Esophagus muscularis mucosa (tissue), 4 donors: Measurements from ENCODE around the gene PHF2. TPM values are rescaled to one million over a fixed set of nuclear protein-coding genes. Genes with fewer than 3 reads are reported as not detected.

ENCODE experiments used
- DNase-seq: peaks from one replicate; pipeline ENCODE4 v3.0.0-alpha.2; 2017; ENCODE audit errors: extremely low spot score
- H3K27ac ChIP-seq, 4 donors: fragments of 200-600 bp; sonication (generic); replicated peaks in 1 of 4; 1 replicate in 3 of 4; 2 replicates in 1 of 4; pipeline ENCODE4 v1.5.1; 2016 to 2019; ENCODE audit warnings: mild to moderate bottlenecking in 1 of 4
- H3K27me3 ChIP-seq, 4 donors: fragments of 200-600 bp; sonication (generic); one replicate each; pipeline versions ENCODE4 v1.5.1 to v1.6.0; 2016 to 2019
- H3K36me3 ChIP-seq, 4 donors: fragments of 200-600 bp; sonication (generic); one replicate each; pipeline ENCODE4 v1.5.1; 2016 to 2019
- H3K4me1 ChIP-seq, 4 donors: fragments of 200-600 bp; sonication (generic); one replicate each; pipeline ENCODE4 v1.5.1; 2016 to 2019
- H3K4me3 ChIP-seq, 4 donors: fragments of 200-600 bp; sonication (generic); 1 replicate in 2 of 4; 2 replicates in 2 of 4; pipeline ENCODE4 v1.5.1; 2016 to 2019; ENCODE audit warnings: mild to moderate bottlenecking in 4 of 4, moderate library complexity in 1 of 4
- H3K9me3 ChIP-seq, 4 donors: fragments of 200-600 bp; sonication (generic); 1 replicate in 3 of 4; 2 replicates in 1 of 4; pipeline ENCODE4 v1.5.1; 2016 to 2019
- EP300 ChIP-seq: sonication (generic); formaldehyde crosslinking; IDR thresholded peaks from one replicate; pipeline ENCODE4 v1.6.1; 2017; ENCODE audit warnings: antibody characterized with exemption
- POLR2A ChIP-seq: fragments of 450-650 bp; IDR thresholded peaks from one replicate; pipeline ENCODE4 v1.6.1; 2017; ENCODE audit warnings: antibody characterized with exemption, moderate library complexity, mild to moderate bottlenecking, low read depth
- POLR2AphosphoS5 ChIP-seq, 2 donors: sonication (generic); formaldehyde crosslinking; IDR thresholded peaks; one replicate each; pipeline ENCODE4 v1.6.1; 2017; ENCODE audit warnings: antibody characterized with exemption in 2 of 2
- WGBS: methylation state at CpG from one replicate; pipeline ENCODE4 v1.1.5; 2018; 5-methylcytosine and 5-hydroxymethylcytosine counted together
- intact Hi-C: fragments of 100-400 bp; cut with DNase I; formaldehyde crosslinking; loops from one replicate; pipeline ENCODE4 v1.15.1; 2023
- total RNA-seq, 4 donors: library from RNA; depleted of rRNA; stranded (reverse); fragments of >200 nt; gene quantifications; one replicate each; pipeline versions ENCODE4 v1.1.0 to v1.2.1, GENCODE V29; 2016
- TF ChIP-seq, protein P1 (sequence below), 3 experiments: fragments of 200-600 bp in 2 of 3; fragments of 450-650 bp in 1 of 3; sonication (generic) in 2 of 3; IDR thresholded peaks; one replicate each; pipeline ENCODE4 v1.5.1; 2017 to 2019; ENCODE audit warnings: antibody characterized with exemption in 3 of 3, mild to moderate bottlenecking in 2 of 3, moderate library complexity in 1 of 3

Gene PHF2
- total RNA-seq = 10 to 100 TPM; 35.7 to 53.5 (median 43.2) TPM

DNA sequence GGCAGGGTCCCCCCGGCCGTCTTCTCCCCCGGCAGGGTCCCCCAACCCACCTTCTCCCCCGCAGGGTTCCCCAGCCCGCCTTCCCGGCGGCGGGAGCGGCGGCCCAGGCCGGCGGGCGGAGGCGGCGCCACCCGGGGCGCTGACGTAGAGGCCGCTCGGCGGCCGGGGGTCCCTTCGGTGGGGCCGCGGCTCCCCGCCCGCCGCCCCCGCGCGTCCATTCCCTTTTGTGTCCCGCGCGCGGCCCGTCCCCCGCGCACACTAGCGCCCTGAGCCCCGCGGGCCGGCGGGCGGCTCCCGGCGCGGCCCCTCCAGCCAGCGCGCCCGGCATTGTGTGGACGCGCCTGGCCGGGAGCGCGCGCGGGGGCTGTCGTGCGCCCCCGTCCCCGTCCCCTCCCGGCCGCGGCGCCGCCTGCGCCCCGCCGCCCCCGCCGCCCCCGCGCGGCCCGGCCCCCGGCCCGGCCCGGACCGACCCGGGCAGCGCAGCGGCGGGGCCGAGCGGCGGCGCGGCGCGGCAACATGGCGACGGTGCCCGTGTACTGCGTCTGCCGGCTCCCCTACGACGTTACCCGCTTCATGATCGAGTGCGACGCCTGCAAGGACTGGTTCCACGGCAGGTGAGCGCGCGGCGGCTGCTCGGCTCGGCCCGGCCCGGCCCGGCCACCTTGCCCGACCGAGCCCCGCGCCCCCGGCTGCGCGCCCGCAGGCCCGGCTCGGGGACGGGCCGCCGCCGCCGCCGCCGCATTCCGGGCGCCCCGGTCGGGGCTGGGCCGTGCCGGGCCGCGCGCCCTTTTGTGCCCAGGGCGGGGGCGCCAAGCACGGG, at the start of gene PHF2:
TSS of gene PHF2 (plus strand) at position 327 of the 820 bp plus-strand sequence. CDS start at position 517, 190 bp downstream.
- intact Hi-C loops = loop anchor here (10.0 kb wide), 1 partner anchor 412 kb away; no protein-coding TSS in a partner anchor
- Histone ChIP-seq H3K9me3 (no peaks in the 10 kb centered on the region), H3K4me1 (peaks cover 48 to 62% (median 58%) of the 10 kb centered on the region in 4 donors), H3K4me3 (peak within 1 kb of the TSS; percentile 84 to 96 (median 91)), H3K27me3 (no peaks in the 10 kb centered on the region), H3K36me3 (no peaks in the 10 kb centered on the region), H3K27ac (peak within 1 kb of the TSS; percentile 92 to 97 (median 94))
- DNase-seq = peak; percentile 75
- WGBS = 0% methylated on average over 3 of the region's 140 CpGs
- TF ChIP-seq, protein P1, sequence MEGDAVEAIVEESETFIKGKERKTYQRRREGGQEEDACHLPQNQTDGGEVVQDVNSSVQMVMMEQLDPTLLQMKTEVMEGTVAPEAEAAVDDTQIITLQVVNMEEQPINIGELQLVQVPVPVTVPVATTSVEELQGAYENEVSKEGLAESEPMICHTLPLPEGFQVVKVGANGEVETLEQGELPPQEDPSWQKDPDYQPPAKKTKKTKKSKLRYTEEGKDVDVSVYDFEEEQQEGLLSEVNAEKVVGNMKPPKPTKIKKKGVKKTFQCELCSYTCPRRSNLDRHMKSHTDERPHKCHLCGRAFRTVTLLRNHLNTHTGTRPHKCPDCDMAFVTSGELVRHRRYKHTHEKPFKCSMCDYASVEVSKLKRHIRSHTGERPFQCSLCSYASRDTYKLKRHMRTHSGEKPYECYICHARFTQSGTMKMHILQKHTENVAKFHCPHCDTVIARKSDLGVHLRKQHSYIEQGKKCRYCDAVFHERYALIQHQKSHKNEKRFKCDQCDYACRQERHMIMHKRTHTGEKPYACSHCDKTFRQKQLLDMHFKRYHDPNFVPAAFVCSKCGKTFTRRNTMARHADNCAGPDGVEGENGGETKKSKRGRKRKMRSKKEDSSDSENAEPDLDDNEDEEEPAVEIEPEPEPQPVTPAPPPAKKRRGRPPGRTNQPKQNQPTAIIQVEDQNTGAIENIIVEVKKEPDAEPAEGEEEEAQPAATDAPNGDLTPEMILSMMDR (IDR thresholded peaks at IDR 0.05) = no peak
- no peak for TF ChIP-seq EP300
- TF ChIP-seq POLR2A = no peak
- no peak for TF ChIP-seq POLR2AphosphoS5 (IDR thresholded peaks at IDR 0.05)

DNA sequence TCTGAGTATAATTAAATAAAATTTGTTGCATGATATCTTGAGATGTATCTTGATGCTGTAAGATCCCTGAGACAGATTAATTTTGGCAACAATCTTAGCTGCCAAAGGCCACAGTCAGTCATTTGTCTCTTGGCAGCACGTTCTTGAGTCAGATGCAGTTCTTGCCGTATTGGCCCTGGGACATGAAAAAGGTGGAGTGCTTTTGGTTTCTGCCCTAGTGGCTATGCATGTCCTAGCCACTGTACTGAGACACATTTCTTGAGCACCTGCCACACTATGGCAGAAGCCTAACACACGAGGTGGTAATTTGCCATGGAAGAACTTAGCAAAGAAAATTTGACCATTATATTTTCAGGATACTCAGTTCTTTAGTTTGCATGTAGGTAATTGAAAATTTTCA, 45.0 kb upstream of the PHF2 start:
- H3K4me1 ChIP-seq = peaks cover 0 to 5% (median 1%) of the 10 kb centered on the region in 4 donors
- no peak for TF ChIP-seq POLR2A
- TF ChIP-seq, protein P1 (IDR thresholded peaks at IDR 0.05) = peak in 1 of 3 experiments; percentile 5
- H3K4me3 ChIP-seq = no peak overlapping the region
- 75% methylated on average over 3 of the region's 3 CpGs for WGBS
- H3K27ac ChIP-seq = no peak overlapping the region
- no peaks in the 10 kb centered on the region for H3K27me3 ChIP-seq
- no peaks in the 10 kb centered on the region for H3K9me3 ChIP-seq
- peaks cover 29 to 89% (median 49%) of the 10 kb centered on the region in 4 donors for H3K36me3 ChIP-seq
- intact Hi-C loops = no loop called here
- no peak for DNase-seq

DNA sequence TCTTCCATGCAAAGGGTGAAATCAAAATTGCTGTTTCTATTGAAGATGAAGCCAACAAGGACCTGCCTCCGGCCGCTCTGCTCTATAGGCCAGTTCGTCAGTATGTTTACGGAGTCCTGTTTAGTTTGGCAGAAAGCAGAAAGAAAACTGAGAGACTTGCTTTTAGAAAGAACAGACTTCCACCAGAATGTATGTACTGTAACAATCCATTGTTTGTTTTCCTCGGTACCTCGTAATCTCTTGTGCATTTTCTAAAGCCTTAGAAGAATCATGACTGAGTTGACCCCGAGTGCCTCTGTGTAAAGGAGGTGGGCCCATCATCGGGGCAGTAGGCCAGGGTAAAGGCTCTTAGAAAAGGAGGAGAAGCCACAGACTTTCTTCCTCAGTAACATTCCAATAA, 44.2 kb upstream of the PHF2 start:
- WGBS = 66% methylated on average over 8 of the region's 8 CpGs
- Histone ChIP-seq H3K36me3 (peaks cover 29 to 88% (median 50%) of the 10 kb centered on the region in 4 donors), H3K4me1 (peaks cover 0 to 5% (median 1%) of the 10 kb centered on the region in 4 donors), H3K9me3 (no peaks in the 10 kb centered on the region), H3K4me3 (no peak overlapping the region), H3K27ac (no peak overlapping the region), H3K27me3 (no peaks in the 10 kb centered on the region)
- TF ChIP-seq POLR2A = no peak
- TF ChIP-seq POLR2AphosphoS5 (IDR thresholded peaks at IDR 0.05) = no peak
- TF ChIP-seq, protein P1 (IDR thresholded peaks at IDR 0.05) = no peak
- TF ChIP-seq EP300 = no peak
- intact Hi-C loops = no loop called here
- DNase-seq = no peak

DNA sequence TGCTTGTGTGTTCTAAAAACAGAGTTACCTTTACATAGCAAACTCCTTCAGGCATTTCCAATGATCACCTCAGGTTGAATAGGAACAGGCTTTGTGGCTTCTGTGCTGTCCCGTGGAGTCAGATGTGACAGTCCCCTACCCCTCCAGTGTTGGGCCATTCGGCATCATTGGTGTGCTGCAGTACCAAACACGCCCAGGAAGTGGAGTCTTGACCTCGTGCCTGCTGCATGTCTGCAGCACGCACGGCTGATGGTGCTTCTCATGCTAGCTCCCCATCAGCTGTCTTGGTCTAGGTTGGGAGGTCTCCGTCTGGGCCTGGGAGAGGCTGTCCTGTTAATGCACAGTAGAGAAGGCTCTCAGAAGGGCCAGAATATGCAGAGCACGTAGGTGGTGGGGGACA, 42.5 kb upstream of the PHF2 start:
- H3K27me3 ChIP-seq = no peaks in the 10 kb centered on the region
- TF ChIP-seq, protein P1 (IDR thresholded peaks at IDR 0.05) = no peak
- TF ChIP-seq EP300 (no peak), POLR2A (no peak), POLR2AphosphoS5 (IDR thresholded peaks at IDR 0.05) (no peak)
- intact Hi-C loops = no loop called here
- H3K9me3 ChIP-seq = no peaks in the 10 kb centered on the region
- WGBS = 92% methylated on average over 8 of the region's 8 CpGs
- H3K36me3 ChIP-seq = peaks cover 22 to 82% (median 40%) of the 10 kb centered on the region in 4 donors
- no peak for DNase-seq
- H3K27ac ChIP-seq = no peak overlapping the region
- peaks cover 0 to 5% (median 1%) of the 10 kb centered on the region in 4 donors for H3K4me1 ChIP-seq
- no peak overlapping the region for H3K4me3 ChIP-seq
